Right renal pelvis (tissue), 4 donors: ENCODE measurements around the gene PXDC1. TPM values are rescaled to one million over a fixed set of nuclear protein-coding genes. Genes with fewer than 3 reads are reported as not detected.
"Not testable (repeated sequence)": the region's sequence is repeated elsewhere in the genome, so short reads cannot be mapped to it uniquely, and the experiment has no call there.

Source experiments
- DNase-seq, 4 donors: peaks; one replicate each; pipeline ENCODE4 v3.0.0-alpha.2; 2013; ENCODE audit warnings: low read depth in 4 of 4, low spot score in 3 of 4, missing footprints in 1 of 4
- polyA plus RNA-seq, 4 donors: library from polyadenylated mRNA; unstranded; fragments of 120-200 nt; gene quantifications; one replicate each; pipeline ENCODE4 v1.2.1, GENCODE V29; 2013; ENCODE audit not compliant: insufficient read length in 4 of 4

Gene PXDC1
- polyA plus RNA-seq, 4 donors, result 22.1 to 23.0 (median 22.9) TPM

DNA sequence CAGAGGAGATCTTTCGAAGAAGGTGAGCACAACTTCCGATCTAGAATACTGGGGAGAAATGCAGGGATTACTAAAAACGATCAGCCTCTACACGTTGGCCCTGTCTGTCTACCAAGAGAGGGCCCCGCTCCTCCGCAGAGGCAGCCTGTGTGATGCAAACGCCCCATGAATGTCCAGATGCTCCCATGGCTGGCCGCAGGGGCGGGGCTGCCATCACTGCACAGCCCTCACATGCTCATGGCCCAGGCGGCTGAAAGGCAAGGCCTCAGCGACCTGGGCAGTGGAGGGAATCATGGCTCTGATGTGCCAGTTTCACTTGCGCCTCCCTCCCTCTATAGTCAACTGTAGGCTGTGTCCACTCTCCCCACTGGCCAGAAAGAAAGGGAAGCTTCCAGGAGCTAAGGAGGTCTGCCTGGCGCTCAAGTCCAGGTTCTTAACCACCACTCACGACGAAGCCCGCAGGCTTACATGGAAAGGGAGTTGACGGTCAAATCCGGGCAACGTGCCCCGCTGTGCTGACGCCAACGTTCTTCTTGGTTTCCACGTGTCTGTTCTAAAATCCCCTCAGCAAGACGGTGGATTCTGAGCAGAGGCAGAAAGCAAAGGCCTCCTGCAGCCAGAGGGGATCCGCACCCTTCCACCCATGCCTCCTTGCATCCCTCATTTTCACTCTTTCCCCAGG is 14.2 kb downstream of the PXDC1 start:
- no peak for DNase-seq

DNA sequence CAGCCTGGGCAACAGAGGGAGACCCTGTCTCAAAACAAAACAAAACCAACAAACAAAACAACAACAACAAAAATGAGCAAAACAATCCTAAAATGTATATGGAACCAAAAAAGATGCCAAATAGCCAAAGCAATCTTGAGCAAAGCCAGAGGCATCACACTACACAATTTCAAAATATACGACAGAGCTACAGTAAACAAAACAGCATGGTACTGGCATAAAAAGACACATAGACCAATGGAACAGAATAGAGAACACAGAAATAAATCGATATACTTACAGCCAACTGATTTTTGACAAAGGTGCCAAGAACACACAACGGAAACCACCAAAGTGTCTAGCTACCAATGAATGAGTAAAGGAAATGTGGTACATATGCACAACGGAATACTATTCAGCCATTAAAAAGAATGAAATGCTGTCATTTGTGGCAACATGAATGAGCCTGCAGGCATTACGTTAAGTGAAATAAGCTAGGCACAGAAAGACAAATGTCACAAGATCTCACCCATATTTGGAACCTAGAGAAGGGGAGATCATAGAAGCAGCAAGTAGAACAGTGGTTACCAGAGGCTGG is 16.4 kb downstream of the PXDC1 start:
- DNase-seq, result no peak

DNA sequence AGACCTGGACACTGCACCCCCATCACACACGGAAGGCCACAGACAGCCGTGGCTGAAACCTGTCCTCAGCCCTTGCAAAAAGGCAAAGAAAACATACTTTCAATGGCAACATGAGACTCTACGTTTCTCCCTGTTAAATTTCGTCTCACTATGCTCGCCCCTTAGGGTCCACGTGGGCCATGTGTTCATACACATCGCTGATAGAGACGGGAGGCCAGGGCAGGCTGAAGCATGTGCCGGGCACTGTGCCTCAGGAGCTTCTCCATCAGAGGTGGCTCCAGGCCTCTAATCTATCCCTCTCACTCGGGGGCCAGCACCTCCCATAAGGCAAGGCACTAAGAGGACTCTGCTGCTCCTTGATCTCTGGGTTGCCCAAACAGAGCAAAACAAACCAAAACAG is 17.5 kb downstream of the PXDC1 start:
- no peak for DNase-seq

DNA sequence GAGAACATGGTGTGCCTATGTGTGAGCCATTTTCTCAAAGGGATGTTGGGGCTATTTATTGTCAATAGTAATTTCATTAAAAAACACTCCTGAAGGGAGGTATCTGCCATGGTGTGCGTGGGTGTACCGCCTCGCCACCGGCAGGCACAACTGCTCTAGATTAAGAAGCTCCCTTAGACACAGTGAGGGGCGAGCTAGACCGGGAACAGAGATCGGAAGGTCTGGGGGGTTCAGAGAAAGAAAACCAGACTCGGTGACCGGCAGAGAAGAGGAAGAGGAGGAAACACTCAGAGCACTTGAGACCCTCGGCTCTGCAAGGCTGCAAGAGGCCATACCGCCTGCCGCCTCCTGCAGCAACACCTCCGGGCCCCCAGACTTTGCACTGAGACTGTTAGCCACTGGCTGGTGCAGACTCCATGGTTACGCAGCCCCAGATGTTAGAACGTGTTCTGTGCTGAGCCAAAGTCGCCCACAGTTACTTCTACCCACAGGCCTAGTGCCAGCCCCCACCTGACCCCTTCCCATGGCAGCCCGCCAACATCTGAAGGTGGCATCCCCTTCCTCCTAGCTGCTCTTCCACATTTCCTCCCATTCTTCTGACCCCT is 18.1 kb downstream of the PXDC1 start:
- no peak for DNase-seq

DNA sequence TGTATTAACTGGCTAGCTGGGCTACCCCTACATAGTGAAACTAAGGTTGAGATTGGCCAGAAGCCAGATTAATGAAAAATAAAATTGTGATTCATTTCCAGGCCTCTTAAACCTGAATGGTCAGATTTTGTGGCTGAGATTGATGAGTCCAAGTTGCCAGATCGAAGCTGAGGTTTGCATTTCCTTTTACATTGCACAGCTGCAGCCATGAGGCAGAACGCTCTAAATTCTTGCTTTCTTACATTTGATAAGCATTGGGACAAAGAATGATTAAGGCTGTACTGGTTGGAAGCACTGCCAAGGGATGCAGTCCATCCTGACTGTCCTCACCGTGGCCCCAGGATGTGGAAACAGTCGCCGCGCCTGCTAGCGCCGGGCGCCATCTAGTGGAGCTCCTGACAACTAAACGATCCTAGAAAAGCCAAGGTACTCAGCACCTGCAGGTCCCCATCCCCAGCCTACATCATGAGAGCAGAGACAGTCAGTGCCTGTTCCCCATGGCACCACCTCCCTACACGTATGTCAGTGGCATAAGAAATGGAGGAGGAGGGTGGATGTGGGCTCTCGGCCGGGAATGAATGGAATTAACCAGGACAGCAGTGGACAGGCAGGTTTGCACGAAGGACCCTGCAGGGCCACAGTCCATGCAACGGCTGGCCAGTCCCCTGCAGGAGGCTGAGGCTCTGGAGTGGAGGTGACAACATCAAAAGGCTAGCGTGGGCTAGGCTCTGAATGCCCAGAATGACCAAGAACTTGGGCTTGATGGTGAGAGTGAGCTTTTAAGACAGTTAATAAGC is 19.0 kb downstream of the PXDC1 start:
- DNase-seq, result peak in 1 of 4 donors; percentile 64

DNA sequence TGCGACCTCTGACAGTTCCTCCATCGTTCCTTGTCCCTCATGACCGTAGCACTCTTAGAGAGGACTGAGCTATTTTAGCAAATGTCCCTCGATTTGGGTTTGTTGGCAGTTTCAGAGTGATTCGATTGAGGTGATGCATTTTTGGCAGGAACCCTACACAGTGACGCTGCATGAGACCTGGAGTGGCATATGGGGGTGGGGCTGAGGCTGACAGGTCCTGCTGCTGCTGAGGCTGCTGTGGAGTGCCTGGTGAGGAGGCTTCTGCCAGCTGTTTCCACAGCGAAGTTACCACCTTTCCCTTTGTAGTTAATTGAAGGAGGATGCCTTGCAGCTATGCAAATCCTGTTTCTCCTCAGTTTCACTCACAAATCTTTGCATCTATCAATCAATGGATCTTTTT is 19.8 kb downstream of the PXDC1 start:
- no peak for DNase-seq

DNA sequence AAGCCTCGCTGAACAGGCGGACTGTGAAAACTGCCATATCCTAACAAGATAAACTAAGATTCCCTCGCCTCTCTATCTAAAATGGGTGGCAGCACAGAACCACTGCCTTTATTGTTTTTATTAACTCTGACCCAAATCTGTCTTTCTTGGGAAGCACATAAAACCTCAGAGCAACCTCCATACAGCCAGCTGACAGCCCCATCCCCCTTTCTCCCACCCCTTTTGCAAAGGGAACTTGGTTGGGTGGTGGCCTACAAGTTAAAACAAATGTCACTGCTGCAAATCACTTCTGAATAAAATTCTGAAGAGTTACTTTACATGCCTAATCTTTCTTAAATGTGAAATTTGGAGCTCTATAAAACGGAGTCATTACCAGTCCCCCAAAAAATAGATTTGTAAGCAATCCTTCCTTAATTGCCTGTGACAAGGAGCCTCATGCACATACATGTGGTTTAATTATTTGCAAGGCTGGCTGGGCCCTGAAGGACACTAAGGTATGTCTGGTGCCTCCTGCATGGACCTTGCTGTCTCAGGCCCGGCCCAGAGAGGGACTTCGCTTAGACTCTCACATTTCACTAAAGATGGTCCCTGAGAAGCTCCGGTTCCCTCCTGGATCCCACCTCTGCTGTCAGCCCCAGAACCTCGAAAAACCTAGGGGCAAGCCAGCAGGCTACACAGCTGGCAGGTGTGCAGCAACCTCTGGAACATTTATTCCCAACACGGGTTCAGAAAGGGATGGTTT is 21.7 kb downstream of the PXDC1 start:
- no peak for DNase-seq

DNA sequence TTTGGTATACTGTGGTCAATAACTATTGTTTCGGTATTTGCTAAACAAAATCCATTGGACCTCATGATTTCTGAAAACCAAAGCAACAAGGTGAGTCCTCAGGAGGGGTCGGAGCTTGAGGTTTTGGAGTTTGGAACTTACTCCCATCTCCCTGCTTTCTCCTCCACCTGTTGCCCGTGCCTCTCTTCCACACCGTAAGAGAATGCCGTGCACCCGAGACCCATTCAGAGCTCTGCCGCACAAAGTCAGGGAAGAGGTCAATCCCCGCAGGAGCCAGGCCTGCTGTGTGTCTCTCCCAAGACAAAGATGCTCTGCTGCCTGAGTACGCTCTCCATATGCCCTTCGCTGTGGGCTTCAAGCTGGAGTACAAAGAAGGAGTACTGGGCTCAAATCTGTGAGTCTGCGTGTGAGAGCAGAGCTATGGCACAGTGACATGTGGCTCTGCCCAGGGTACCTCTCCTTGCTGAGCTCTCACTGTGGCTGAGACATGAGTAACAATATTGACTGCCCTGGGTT is 23.9 kb downstream of the PXDC1 start:
- DNase-seq, result no peak

DNA sequence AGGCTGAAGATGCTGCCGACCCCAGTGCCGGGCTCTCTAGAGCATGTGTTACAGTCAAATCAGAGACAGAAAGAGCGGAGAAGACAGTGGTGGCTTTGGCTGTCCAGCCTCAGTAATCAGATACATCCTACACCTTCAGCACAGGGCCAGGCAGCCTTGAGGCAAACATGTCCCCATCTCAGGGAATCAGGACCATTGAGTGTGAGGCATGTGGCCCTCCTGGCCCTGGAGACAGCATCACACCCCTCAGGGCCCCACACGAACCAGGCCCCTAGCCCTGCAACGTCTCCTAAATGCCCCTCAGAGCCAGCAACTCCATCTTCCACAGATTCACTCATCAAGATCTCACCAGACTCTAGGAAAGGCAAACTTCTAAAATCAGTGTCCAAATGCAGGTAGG is 24.5 kb downstream of the PXDC1 start:
- DNase-seq, result no peak

DNA sequence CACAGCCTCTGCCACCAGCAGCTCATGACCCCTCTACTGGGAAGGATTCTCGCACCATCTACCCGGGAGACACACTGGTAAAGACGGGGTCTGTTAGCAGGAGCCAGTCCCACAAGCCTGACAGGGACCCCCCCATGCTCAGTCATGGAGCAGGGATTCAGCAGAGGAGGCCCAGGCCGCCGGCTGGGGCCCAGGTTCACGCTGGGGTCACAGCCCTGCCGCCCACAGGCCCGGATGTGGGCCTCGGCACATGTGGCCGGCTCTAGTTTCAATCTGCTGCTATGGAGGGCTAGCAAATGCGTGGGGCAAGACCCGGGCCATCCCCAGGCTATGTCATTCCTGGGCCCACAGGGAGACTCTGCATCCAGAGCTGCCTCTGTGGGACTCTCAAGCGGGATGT is 25.1 kb downstream of the PXDC1 start:
- DNase-seq, result no peak

DNA sequence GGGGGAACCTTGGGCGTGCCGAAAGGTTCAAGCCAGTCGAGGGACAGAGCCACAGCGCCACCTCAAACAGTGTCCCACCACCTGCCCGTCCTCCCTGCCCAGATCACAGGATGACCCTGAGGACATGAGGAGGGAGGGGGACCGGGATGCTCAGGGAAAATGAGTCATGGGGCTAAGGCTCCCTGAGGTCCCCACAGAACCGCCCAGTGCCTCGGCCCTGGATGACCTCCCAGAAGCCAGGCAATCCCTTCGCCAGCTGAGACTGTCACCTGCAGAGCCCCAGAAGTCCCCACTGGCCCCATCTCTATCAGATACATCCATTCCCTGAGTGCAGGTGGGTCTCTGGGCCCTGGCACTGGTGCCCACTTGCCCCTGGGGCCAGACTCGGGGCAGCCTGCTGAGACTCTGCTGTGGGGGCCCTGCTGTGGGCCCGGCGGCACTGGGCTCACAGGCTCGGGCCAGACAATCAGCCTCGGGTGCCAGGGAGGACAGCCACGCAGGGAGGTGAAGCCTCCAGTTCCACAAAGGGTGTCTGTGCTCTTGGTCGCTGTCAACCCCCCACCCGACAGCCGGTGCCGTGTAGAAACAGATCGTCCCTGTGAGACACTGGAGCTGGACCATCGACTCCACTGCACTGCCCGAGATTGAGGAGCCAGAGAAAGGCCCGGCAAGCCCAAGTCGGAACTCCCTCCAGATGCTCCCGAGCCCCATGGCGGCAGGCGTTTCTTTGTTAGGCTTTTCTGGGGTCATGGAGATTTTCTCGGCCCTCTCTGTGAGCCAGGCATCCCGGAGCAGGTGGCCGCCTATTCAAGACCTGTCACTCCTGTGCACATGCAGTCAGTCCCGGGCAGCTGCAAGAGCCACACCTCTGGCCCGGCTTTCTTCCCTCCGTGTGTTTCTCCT is 26.1 kb downstream of the PXDC1 start:
- no peak for DNase-seq

DNA sequence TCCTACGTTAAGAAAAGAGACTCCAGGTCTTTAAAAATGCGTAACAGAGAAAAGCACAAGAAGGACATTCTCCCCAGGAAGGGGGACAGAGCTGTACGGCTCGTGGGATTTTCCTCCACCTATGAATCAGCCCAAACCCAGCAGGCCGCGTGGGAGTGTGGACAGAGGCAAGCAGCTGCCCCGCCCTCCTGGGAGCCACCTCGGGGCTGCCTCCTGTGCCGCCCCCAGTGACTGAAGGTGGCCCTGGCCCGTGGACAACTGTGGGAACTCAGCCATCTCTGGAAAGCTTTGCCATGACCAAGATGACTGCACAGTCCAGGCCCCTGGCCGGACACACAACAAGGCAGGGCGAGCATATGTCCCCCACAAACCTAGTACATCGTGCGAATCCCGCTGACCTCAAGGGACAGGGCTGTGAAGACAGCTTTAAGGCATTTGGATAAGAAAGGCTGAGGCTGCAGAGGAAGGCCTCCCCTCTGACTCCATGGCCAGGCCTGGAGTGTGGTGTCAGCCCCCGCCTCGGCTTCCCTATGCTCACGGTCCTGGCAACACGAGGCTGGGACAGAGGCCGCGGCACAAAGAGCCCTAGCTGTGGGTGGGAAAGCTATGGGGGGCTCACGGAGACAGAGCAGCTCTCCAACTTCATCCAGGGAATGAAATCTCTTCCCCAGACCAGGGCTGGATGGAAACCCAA is 26.9 kb downstream of the PXDC1 start:
- DNase-seq, result no peak

DNA sequence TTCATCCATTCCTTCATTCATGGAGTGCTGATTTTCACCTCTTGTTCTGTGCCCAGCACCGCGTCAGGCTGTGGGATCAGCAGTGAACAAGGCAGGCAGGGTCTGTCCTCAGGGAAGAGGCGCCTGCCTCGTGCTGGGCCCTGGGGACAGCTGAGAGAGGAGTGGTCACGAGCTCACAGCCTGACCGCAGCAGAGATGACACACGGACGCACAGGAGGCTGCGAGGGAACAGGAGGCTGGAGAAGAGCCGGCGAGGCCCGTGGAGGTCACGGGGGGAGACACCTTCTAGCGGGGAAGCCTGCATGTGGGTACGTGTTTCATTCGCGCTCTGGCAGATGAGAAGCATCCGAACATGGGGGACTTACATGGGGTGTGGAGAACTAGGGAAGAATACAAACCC is 27.5 kb downstream of the PXDC1 start:
- DNase-seq, result no peak

DNA sequence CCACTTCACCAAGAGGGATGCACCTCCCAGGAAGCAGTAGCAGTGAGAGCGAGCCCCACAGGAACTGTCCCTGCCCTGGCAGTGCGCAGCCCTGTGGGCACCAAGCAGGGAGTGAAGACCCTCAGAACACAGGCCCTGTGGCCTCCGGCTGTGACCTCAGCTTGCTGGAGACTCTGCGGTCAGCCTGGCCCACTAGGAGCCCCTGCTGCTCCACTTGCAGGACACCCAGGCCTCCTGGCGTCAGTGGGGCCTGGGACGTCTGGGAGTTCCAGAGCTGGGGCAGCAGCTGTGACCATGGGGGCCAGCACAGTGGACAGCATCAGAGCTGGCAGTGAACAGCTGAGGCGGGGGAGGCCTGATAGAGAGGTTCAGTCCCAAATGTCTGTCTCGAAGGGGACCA is 28.3 kb downstream of the PXDC1 start:
- DNase-seq, result no peak

DNA sequence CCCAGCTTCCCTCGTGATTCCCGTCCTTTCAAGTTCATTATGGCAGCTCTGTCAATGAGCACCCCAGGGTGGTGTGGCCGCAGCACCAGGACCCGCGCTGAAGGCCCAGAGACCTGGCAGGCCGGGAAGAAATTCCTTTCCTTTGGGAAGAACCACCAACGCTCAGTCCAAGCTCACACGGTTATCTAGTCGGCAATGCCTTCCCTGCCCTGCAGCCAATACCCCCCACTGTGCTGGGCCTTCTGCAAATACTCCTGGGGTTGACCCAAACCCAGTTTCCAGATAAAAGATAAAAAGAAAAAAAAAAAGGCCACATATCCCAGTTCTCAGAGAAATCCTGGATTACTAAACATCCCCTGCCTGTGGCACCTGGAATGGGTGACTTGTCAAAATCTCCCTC is 28.7 kb downstream of the PXDC1 start:
- DNase-seq, result no peak

DNA sequence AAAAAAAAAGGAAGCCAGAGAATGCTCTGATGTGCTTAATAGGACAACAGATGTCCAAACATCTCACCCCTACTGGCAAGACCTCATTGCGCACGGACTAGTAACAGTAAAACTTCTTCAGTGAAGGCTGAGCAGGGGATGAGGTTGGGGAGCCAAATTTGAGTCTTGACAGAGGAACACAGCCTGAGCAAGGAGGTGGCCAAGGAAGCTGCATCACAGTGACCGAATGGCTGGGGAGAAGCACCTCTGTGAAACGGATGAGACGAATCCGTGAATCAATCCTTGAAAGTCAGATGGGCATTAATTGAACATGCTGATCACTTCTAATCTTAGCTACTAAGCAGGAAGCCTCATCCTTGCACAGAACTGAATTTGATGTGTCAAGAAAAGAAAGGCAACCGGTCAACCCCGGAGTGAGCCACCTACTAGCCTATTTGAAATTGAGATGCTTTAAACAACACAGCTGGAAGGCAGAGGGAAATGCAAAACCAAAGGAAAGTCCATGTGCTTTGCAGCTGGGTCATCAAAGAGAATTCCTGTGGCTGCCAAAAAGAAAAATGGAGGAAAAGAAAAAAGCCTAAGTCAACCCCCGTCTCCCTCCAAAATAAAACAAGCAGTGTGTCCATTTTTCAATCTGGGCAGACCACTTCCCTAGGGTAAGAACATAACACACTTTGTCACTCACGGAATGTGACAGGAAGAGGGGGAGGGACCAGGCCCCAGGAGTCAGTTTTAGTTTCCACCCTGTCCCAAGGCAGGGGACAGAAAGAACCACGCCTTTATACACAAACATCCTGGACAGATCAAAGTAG is 29.5 kb downstream of the PXDC1 start:
- DNase-seq, result peak in 2 of 4 donors; percentile 38 to 57

DNA sequence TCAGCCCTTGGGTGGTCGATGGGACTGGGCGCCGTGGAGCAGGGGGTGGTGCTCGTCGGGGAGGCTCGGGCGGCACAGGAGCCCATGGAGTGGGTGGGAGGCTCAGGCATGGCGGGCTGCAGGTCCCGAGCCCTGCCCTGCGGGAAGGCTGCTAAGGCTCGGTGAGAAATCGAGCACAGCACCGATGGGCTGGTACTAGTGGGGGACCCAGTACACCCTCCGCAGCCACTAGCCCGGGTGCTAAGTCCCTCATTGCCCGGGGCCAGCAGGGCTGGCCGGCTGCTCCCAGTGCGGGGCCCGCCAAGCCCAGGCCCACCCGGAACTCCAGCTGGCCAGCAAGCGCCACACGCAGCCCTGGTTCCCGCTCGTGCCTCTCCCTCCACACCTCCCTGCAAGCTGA is 30.7 kb downstream of the PXDC1 start:
- not testable (repeated sequence) for DNase-seq
